KOPT-K1 (cell line): Measurements from ENCODE around the gene CD300LB.
A peak's percentile ranks its signal among the peaks of the same experiment; 100 is the strongest.

Source experiments
- H3K27ac ChIP-seq: fragments of 200-600 bp; sonication (generic); 2 replicates; pipeline ENCODE4 v1.5.1; 2016; ENCODE audit warnings: antibody characterized with exemption, mild to moderate bottlenecking, low read depth, low read length; ENCODE audit not compliant: poor library complexity, severe bottlenecking
- H3K36me3 ChIP-seq: fragments of 200-600 bp; sonication (generic); 2 replicates; pipeline ENCODE4 v1.5.1; 2017; ENCODE audit warnings: antibody characterized with exemption, mild to moderate bottlenecking, low read length, moderate library complexity; ENCODE audit not compliant: insufficient read depth
- H3K9me3 ChIP-seq: fragments of 200-600 bp; sonication (generic); 2 replicates; pipeline ENCODE4 v1.5.1; 2017; ENCODE audit warnings: antibody characterized with exemption, low read length, mild to moderate bottlenecking; ENCODE audit not compliant: insufficient read depth, poor library complexity, severe bottlenecking

Gene CD300LB

DNA sequence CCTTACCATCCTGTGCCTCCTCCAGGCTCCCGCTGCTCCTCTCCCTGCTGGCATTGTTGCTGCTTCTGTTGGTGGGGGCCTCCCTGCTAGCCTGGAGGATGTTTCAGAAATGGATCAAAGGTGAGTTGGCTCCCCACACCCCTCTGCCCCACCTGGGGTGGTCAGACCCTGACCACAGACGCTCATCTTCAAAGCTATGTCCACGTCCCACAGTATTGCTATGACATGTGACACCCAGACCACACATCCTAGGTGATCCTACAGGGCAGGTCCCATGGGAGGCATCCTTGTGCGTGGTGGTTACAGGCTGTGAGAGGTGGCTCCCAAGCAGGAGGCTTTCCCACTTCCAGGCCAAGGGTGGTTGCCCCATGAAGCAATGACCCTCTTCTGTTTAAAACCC lies 53.9 kb downstream of the CD300LB start:
- Histone ChIP-seq H3K36me3 (peaks cover 35% of the 10 kb centered on the region), H3K9me3 (peaks cover 24% of the 10 kb centered on the region), H3K27ac (peak overlapping the region; percentile 75)

DNA sequence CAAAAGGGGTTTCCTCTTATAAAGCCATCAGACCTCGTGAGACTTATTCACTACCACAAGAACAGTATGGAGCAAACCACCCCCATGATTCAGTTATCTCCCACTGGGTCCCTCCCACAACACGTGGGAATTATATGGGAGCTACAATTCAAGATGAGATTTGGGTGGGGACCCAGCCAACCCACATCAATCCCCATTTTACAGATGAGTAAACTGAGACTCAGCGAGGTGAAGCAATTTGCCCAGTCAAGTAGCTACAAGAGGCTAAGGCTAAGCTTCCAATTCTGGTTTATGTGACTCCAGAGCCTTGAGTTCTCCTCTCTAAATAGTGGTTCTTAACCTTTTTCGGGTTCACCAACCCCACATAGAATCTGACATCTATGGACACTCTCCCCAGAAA lies 56.1 kb downstream of the CD300LB start:
- Histone ChIP-seq H3K9me3 (peaks cover 24% of the 10 kb centered on the region), H3K27ac (peak overlapping the region; percentile 75), H3K36me3 (peaks cover 27% of the 10 kb centered on the region)

DNA sequence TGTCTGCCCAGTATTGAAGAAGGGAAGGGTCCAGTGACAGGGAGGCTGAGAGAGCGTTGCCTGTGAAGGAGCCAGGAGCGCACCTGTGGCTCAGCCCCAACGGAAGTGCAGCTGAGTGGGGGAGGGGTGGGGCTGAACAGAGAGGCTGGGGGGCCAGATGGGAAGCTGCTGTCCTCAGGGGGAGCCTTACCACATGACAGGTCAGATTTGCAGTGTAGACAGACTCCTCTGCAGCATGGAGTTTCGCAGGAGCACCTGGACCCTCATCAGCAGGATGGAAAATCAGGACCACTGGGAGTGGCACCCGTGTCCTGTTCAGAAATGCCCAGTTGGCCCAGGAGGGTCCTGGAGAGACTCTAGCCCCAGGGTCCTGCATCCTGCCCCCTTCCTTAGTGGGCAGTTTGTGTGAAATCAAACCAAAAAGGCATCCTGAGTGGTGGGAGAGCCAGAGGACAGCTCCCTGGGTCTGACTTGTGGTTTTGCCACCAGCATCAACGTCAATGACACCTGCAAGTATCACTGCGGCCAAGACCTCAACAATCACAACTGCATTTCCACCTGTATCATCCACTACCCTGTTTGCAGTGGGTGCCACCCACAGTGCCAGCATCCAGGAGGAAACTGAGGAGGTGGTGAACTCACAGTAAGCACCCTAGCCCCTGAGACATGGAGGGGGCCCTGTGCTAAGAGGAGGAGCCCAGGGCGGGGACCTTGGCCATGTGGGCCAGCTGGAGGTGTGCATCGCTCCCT lies 57.1 kb downstream of the CD300LB start:
- Histone ChIP-seq H3K36me3 (peaks cover 27% of the 10 kb centered on the region), H3K9me3 (peaks cover 24% of the 10 kb centered on the region), H3K27ac (peak overlapping the region; percentile 75)

DNA sequence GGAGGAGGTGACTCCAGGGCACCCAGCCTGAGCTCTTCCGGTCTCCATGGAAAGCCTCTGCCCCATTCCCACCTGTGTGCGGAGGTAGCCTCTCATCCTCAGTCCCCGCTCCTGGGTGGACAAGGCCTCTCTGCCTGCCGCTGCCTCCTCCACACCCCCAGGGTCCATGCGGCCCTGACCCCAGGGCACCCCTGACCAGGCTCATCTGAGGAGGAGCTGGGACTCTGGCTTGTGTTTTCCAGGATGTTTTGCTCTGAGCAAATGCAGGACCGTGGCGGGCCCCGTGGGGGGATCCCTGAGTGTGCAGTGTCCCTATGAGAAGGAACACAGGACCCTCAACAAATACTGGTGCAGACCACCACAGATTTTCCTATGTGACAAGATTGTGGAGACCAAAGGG lies 58.0 kb downstream of the CD300LB start:
- peaks cover 27% of the 10 kb centered on the region for H3K36me3 ChIP-seq
- peaks cover 24% of the 10 kb centered on the region for H3K9me3 ChIP-seq
- peak overlapping the region; percentile 75 for H3K27ac ChIP-seq

DNA sequence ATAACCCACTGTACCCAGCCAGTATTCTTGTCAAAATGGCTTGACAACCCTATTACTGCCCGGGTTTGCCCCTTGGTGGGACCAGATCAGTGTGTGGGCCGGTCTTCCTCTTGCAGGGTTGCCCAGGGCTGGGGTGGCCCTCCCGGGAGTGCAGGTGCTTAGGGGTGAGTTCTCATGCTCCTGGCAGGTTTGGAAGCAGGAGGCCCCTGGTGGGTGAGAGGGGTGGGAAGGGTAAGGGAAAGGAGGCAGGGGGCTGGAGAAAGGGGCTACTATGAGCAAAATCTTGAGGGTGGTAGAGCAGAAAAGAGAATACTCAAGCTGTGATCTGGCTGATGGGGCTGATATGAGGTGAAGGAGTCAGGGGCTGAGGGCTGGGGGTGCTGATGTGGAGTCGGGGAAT lies 58.4 kb downstream of the CD300LB start:
- peak overlapping the region; percentile 75 for H3K27ac ChIP-seq
- H3K9me3 ChIP-seq: peaks cover 24% of the 10 kb centered on the region
- H3K36me3 ChIP-seq: peaks cover 27% of the 10 kb centered on the region

DNA sequence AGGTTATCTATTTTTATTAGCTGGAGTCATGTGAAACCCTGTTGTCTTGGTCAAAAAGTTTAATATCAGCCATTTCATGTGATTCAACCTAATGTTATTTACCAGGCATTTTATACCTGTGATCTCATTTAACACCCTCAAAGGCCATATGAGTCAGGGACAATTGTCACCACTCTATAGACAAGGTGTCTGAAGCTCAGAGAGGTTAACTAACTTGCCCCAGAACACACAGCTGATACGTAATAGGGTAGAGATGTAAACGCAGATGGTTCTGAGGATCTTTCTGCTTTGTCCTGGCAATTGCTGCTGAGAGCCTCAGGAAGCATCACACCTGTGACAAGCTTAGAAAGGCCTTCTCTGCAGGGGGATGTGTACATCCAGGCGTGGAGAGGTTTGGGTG lies 59.9 kb downstream of the CD300LB start:
- peaks cover 21% of the 10 kb centered on the region for H3K36me3 ChIP-seq
- peaks cover 21% of the 10 kb centered on the region for H3K9me3 ChIP-seq
- H3K27ac ChIP-seq: peak overlapping the region; percentile 27
